ENCODE results near the gene WDFY2. TPM values are rescaled to one million over a fixed set of nuclear protein-coding genes. Genes with fewer than 3 reads are reported as not detected.
"Not testable (repeated sequence)": the region's sequence is repeated elsewhere in the genome, so short reads cannot be mapped to it uniquely, and the experiment has no call there.

The WDFY2 gene
- total RNA-seq, 1 donor from 2014 or later: 20.7 TPM

DNA sequence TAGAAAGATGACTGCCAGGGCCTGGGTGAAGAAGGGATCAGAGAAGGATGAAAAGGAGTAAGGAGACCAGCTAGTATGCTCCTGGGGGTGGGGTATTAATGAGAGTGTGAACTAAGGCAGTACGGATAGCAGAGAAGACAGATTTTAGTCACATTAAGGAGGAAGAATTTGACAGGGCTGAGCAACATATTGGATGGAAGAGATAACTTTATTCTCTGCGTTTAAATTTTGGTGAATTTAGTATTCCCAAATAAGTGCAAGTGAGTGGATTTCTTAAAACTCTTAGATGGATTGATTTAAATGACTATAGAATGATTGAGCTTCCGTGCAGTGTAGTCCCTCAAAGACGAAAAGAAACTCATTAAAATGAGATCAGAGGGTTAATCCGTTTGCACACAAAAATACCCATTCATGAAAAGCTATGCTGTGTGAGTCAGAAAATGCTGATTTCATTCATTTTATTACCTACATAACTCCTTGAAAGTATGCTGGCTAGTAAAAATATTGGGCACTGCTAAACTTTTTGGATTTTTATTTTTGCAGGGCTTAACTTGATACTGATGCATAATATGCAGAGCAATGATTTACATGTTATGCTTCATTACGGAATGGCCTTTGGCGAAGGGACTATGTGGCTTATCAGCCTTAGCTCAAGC, 54.1 kb downstream of the WDFY2 start:
- Mint-ChIP-seq H3K27ac (ENCODE audit: unreplicated experiment) (peak overlapping the region; percentile 59), H3K9me3 (ENCODE audit: unreplicated experiment) (no peaks in the 10 kb centered on the region), H3K36me3 (ENCODE audit: unreplicated experiment) (peaks cover 3% of the 10 kb centered on the region), H3K4me1 (ENCODE audit: unreplicated experiment) (peaks cover 66% of the 10 kb centered on the region), H3K27me3 (ENCODE audit: unreplicated experiment) (no peaks in the 10 kb centered on the region), H3K4me3 (ENCODE audit: unreplicated experiment) (no peak overlapping the region)
- TF ChIP-seq CTCF (IDR thresholded peaks at IDR 0.05): no peak
- no peak for DNase-seq (ENCODE audit: extremely low spot score, unreplicated experiment)

- Mint-ChIP-seq H3K27ac (ENCODE audit: unreplicated experiment) (peak overlapping the region; percentile 19), H3K4me1 (ENCODE audit: unreplicated experiment) (peaks cover 69% of the 10 kb centered on the region), H3K4me3 (ENCODE audit: unreplicated experiment) (no peak overlapping the region), H3K27me3 (ENCODE audit: unreplicated experiment) (no peaks in the 10 kb centered on the region), H3K9me3 (ENCODE audit: unreplicated experiment) (no peaks in the 10 kb centered on the region), H3K36me3 (ENCODE audit: unreplicated experiment) (peaks cover 3% of the 10 kb centered on the region)
- DNase-seq (ENCODE audit: extremely low spot score, unreplicated experiment): no peak
- TF ChIP-seq CTCF (IDR thresholded peaks at IDR 0.05): no peak
These were observed 54.9 kb downstream of the WDFY2 start for GRCh38 chr13:51639171-51639570.

GRCh38 chr13:51640696-51641095, 56.4 kb downstream of the WDFY2 start:
- H3K27ac Mint-ChIP-seq (ENCODE audit: unreplicated experiment); H3K27me3 Mint-ChIP-seq (ENCODE audit: unreplicated experiment); H3K4me3 Mint-ChIP-seq (ENCODE audit: unreplicated experiment); H3K9me3 Mint-ChIP-seq (ENCODE audit: unreplicated experiment); H3K36me3 Mint-ChIP-seq (ENCODE audit: unreplicated experiment); DNase-seq (ENCODE audit: extremely low spot score, unreplicated experiment): not testable (repeated sequence)
- H3K4me1 Mint-ChIP-seq (ENCODE audit: unreplicated experiment): peaks cover 79% of the 10 kb centered on the region

DNA sequence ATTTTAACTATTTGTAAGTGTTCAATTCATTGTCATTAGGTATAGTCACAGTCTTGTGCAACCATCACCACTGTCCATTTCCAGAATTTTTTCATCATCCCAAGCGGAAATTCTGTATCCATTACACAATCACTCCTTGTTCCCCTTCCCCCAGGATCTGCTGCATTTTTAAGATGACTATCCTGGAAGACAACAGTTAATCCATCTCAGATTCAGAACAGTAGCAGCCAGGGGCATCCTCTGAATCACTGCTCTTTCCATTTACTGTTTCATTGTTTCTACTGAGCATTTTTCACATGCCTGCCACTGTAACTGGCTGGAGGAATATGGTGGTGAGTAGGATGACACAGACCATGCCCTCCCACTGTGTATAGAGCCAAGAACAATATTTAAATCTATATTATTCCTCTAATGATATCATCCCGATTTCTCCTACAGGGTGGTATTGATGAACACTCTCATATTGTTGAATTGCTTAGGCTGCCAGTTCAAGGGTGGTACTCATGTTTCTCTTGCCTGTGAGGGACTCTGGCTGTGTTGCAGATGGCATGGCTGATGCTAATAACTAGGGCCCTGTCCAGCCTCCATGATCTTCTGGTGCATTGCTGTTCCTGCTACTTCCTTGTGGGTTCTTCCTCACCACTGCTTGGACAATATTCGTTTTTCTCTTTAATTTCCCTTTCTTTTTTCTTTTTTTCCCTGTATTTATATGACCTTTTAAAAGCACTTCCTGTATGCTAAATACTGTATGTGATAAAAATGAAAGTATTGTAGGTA, 59.0 kb downstream of the WDFY2 start:
- H3K36me3 Mint-ChIP-seq (ENCODE audit: unreplicated experiment): no peaks in the 10 kb centered on the region
- no peak for TF ChIP-seq CTCF (IDR thresholded peaks at IDR 0.05)
- H3K27me3 Mint-ChIP-seq (ENCODE audit: unreplicated experiment): no peaks in the 10 kb centered on the region
- H3K9me3 Mint-ChIP-seq (ENCODE audit: unreplicated experiment): no peaks in the 10 kb centered on the region
- no peak for DNase-seq (ENCODE audit: extremely low spot score, unreplicated experiment)
- H3K27ac Mint-ChIP-seq (ENCODE audit: unreplicated experiment): peak overlapping the region; percentile 98
- peak overlapping the region; percentile 31 for H3K4me3 Mint-ChIP-seq (ENCODE audit: unreplicated experiment)
- H3K4me1 Mint-ChIP-seq (ENCODE audit: unreplicated experiment): peaks cover 67% of the 10 kb centered on the region

- Mint-ChIP-seq H3K36me3 (ENCODE audit: unreplicated experiment) (no peaks in the 10 kb centered on the region), H3K4me1 (ENCODE audit: unreplicated experiment) (peaks cover 61% of the 10 kb centered on the region), H3K9me3 (ENCODE audit: unreplicated experiment) (no peaks in the 10 kb centered on the region), H3K27me3 (ENCODE audit: unreplicated experiment) (no peaks in the 10 kb centered on the region), H3K27ac (ENCODE audit: unreplicated experiment) (peak overlapping the region; percentile 98), H3K4me3 (ENCODE audit: unreplicated experiment) (peak overlapping the region; percentile 31)
- DNase-seq (ENCODE audit: extremely low spot score, unreplicated experiment): no peak
- no peak for TF ChIP-seq CTCF (IDR thresholded peaks at IDR 0.05)
These were observed 59.6 kb downstream of the WDFY2 start for GRCh38 chr13:51643882-51644281.

Data from osteocyte (in vitro differentiated cells).